Measurements from ENCODE around the gene PRKCA. TPM values are rescaled to one million over a fixed set of nuclear protein-coding genes. Genes with fewer than 3 reads are reported as not detected.
"Not testable (repeated sequence)": the region's sequence is repeated elsewhere in the genome, so short reads cannot be mapped to it uniquely, and the experiment has no call there.

Gene PRKCA
- total RNA-seq, 4 donors from 2014 or later, result 24.5 to 61.9 (median 40.8) TPM

GRCh38 chr17:66399441-66399840, 97.0 kb downstream of the PRKCA start:
- DNase-seq (ENCODE audit: extremely low spot score), result no peak
- 84% methylated on average over 3 of the region's 3 CpGs for WGBS

GRCh38 chr17:66400041-66400688, 97.8 kb downstream of the PRKCA start:
- H3K27ac ChIP-seq (replicated peaks in 1 of 4); DNase-seq (ENCODE audit: extremely low spot score); H3K4me3 ChIP-seq; H3K36me3 ChIP-seq; H3K27me3 ChIP-seq; H3K9me3 ChIP-seq; intact Hi-C loops (cut with DNase I): not testable (repeated sequence)
- H3K4me1 ChIP-seq, result peaks cover 6 to 35% (median 29%) of the 10 kb centered on the region in 4 donors
- 96% methylated on average over 11 of the region's 11 CpGs for WGBS

More at GRCh38 chr17:66399441-66399840, 97.0 kb downstream of the PRKCA start:
- no peak overlapping the region for H3K27ac ChIP-seq (replicated peaks in 1 of 4)
- H3K4me1 ChIP-seq, result peaks cover 6 to 27% (median 23%) of the 10 kb centered on the region in 4 donors
- H3K9me3 ChIP-seq, result no peaks in the 10 kb centered on the region
- H3K27me3 ChIP-seq, result no peaks in the 10 kb centered on the region
- H3K4me3 ChIP-seq, result no peak overlapping the region
- intact Hi-C loops (cut with DNase I), result no loop called here
- TF ChIP-seq, protein P1, sequence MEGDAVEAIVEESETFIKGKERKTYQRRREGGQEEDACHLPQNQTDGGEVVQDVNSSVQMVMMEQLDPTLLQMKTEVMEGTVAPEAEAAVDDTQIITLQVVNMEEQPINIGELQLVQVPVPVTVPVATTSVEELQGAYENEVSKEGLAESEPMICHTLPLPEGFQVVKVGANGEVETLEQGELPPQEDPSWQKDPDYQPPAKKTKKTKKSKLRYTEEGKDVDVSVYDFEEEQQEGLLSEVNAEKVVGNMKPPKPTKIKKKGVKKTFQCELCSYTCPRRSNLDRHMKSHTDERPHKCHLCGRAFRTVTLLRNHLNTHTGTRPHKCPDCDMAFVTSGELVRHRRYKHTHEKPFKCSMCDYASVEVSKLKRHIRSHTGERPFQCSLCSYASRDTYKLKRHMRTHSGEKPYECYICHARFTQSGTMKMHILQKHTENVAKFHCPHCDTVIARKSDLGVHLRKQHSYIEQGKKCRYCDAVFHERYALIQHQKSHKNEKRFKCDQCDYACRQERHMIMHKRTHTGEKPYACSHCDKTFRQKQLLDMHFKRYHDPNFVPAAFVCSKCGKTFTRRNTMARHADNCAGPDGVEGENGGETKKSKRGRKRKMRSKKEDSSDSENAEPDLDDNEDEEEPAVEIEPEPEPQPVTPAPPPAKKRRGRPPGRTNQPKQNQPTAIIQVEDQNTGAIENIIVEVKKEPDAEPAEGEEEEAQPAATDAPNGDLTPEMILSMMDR (IDR thresholded peaks at IDR 0.05), result no peak
- TF ChIP-seq POLR2A (IDR thresholded peaks at IDR 0.05; ENCODE audit: low read depth), result no peak
- no peak for TF ChIP-seq POLR2AphosphoS5 (IDR thresholded peaks at IDR 0.05)
- no peak for TF ChIP-seq EP300 (IDR thresholded peaks at IDR 0.05)
- H3K36me3 ChIP-seq, result no peaks in the 10 kb centered on the region

- no peak for DNase-seq (ENCODE audit: extremely low spot score)
- no peaks in the 10 kb centered on the region for H3K9me3 ChIP-seq
- peaks cover 6 to 36% (median 29%) of the 10 kb centered on the region in 4 donors for H3K4me1 ChIP-seq
- 0% methylated on average over 1 of the region's 1 CpG for WGBS
- H3K27me3 ChIP-seq, result no peaks in the 10 kb centered on the region
- H3K36me3 ChIP-seq, result no peaks in the 10 kb centered on the region
- no peak overlapping the region for H3K27ac ChIP-seq (replicated peaks in 1 of 4)
- TF ChIP-seq POLR2A (IDR thresholded peaks at IDR 0.05; ENCODE audit: low read depth), result no peak
- no peak overlapping the region for H3K4me3 ChIP-seq
- intact Hi-C loops (cut with DNase I), result no loop called here
These were observed 98.3 kb downstream of the PRKCA start for GRCh38 chr17:66400698-66401097.

DNA sequence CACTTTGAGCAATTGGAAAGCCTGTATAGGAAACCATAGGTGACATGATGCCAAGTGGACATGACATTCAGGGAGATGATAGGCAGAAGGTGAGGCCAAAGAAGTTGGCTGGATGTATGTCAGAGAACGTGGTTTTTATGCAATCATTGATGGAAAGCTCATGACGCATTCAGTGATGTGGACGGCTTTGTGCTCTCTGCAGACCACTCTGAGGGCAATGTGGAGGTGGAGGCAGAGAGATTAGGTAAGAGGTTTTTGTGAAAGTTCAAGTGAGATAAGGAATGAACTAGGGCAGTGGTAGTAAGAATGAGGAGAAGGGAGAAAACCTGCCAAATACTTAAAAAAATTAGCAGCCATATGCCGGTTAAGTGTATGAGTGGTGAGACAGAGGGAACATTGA, 99.0 kb downstream of the PRKCA start:
- no peak for DNase-seq (ENCODE audit: extremely low spot score)

GRCh38 chr17:66403846-66404556, 101.6 kb downstream of the PRKCA start:
- Histone ChIP-seq H3K27me3 (no peaks in the 10 kb centered on the region), H3K4me1 (peaks cover 11 to 42% (median 32%) of the 10 kb centered on the region in 4 donors), H3K36me3 (no peaks in the 10 kb centered on the region), H3K27ac (replicated peaks in 1 of 4) (no peak overlapping the region), H3K9me3 (no peaks in the 10 kb centered on the region), H3K4me3 (no peak overlapping the region)
- intact Hi-C loops (cut with DNase I), result no loop called here
- whole genome bisulfite sequencing, result 55% methylated on average over 8 of the region's 8 CpGs
- DNase-seq (ENCODE audit: extremely low spot score), result no peak
- TF ChIP-seq POLR2A (IDR thresholded peaks at IDR 0.05; ENCODE audit: low read depth) (no peak), EP300 (IDR thresholded peaks at IDR 0.05) (no peak), POLR2AphosphoS5 (IDR thresholded peaks at IDR 0.05) (no peak)
- TF ChIP-seq, protein P1 (IDR thresholded peaks at IDR 0.05), result no peak

More for the DNA sequence above, 99.0 kb downstream of the PRKCA start:
- H3K36me3 ChIP-seq, result no peaks in the 10 kb centered on the region
- no peak overlapping the region for H3K27ac ChIP-seq (replicated peaks in 1 of 4)
- H3K9me3 ChIP-seq, result no peaks in the 10 kb centered on the region
- WGBS, result 94% methylated on average over 4 of the region's 4 CpGs
- H3K4me1 ChIP-seq, result peaks cover 11 to 36% (median 29%) of the 10 kb centered on the region in 4 donors
- H3K27me3 ChIP-seq, result no peaks in the 10 kb centered on the region
- no peak for TF ChIP-seq POLR2A (IDR thresholded peaks at IDR 0.05; ENCODE audit: low read depth)
- no peak overlapping the region for H3K4me3 ChIP-seq
- intact Hi-C loops (cut with DNase I), result no loop called here

DNA sequence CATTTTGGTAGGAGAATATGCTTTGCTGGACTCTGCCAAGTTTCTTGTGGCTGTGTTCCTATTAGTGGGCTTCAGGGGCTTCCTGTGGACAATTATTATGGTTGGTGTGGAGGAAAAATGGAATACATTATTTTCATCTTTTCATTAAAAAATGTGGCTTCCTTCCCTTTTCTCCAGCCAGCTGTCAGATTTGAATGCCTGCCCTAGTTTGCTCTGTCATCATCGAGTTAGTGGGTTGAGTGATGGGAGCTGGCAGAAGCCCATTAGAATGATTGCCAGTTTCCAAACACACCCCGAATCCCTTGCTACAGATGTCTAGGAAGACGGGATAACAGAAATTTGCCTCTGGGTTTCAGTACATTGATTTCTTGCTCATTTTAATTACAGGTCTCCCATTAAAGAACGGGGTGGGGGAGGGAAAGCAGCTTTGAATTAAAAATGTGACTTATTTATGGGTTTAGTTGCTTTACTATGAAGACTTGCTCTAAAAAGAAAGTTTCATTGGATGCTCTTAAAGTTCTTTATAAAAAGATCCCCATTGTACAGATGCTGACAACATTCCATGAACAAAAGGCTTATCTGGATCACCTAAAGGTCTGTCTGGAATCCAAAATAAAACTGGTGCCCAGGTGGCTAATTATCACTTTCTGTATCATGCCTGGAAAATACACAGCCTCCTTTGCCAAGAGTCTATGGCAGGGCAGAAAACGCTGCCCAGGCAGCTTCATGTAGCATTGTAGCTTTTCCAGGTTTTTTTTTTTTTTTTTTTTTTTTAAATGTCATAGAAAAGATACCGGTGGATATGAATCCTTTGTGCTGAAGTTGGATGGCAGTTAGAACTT, 103.6 kb downstream of the PRKCA start:
- TF ChIP-seq, protein P1 (IDR thresholded peaks at IDR 0.05), result no peak
- no peak for TF ChIP-seq EP300 (IDR thresholded peaks at IDR 0.05)
- no peak for TF ChIP-seq POLR2A (IDR thresholded peaks at IDR 0.05; ENCODE audit: low read depth)
- no peak for TF ChIP-seq POLR2AphosphoS5 (IDR thresholded peaks at IDR 0.05)
- Histone ChIP-seq H3K36me3 (no peaks in the 10 kb centered on the region), H3K27ac (replicated peaks in 1 of 4) (no peak overlapping the region), H3K4me1 (peaks cover 11 to 42% (median 32%) of the 10 kb centered on the region in 4 donors), H3K27me3 (no peaks in the 10 kb centered on the region), H3K4me3 (no peak overlapping the region), H3K9me3 (no peaks in the 10 kb centered on the region)
- WGBS, result 49% methylated on average over 6 of the region's 6 CpGs
- no peak for DNase-seq (ENCODE audit: extremely low spot score)
- intact Hi-C loops (cut with DNase I), result no loop called here
